ENCODE measurements around the gene PPP2R5C.
A peak's percentile ranks its signal among the peaks of the same experiment; 100 is the strongest.

Gene PPP2R5C

DNA sequence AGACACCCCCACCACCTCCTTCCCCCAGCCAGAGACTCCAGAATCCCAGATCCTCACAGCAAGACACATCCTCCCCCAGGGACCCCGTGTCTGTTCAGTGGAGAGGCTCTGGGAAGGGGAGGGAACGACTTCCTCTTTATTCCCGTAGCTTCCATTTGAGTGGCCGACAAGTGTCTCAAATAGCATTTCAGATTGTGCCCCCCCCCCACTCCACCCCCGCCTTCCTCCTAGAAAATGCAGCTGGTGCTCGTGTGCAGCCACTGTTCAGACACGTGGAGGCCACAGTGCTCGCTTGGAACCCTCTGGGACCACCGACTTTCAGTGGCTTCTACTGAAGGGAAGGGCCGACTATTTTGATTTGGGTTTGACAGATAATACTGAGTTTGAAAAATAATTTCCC is 14.3 kb downstream of the PPP2R5C start:
- Histone ChIP-seq H4K8ac (ENCODE audit: low read depth, low read length) (no peak overlapping the region), H3K23ac (ENCODE audit: low read length) (no peak overlapping the region), H3K36me3 (ENCODE audit: control insufficient read depth in 1 of 2, insufficient read depth in 2 of 2, low read length in 2 of 2) (no peaks in the 10 kb centered on the region), H4K91ac (ENCODE audit: low read depth, low read length) (no peak overlapping the region), H3K4ac (ENCODE audit: low read depth, low read length) (no peak overlapping the region), H3K79me2 (ENCODE audit: control insufficient read depth, insufficient read depth, low read length, poor library complexity) (no peaks in the 10 kb centered on the region), H2AFZ (ENCODE audit: insufficient read depth, low read length, poor library complexity) (no peak overlapping the region), H3K27ac (ENCODE audit: low read depth, low read length) (no peak overlapping the region), H2BK5ac (ENCODE audit: low read depth, low read length, poor library complexity) (no peak overlapping the region), H2BK12ac (ENCODE audit: low read length) (no peak overlapping the region), H3K79me1 (ENCODE audit: low read length) (no peaks in the 10 kb centered on the region), H3K4me3 (ENCODE audit: low read depth, low read length) (no peak overlapping the region), H3K9me3 (ENCODE audit: insufficient read depth, low read depth, low read length) (peaks cover 2% of the 10 kb centered on the region), H3K4me2 (ENCODE audit: low read length) (no peak overlapping the region), H2AK5ac (ENCODE audit: low read length) (no peak overlapping the region), H3K14ac (ENCODE audit: low read length) (no peak overlapping the region), H3K4me1 (ENCODE audit: control insufficient read depth in 1 of 2, insufficient read depth in 2 of 2, low read length in 2 of 2) (peaks cover 0 to 2% of the 10 kb centered on the region in 2 experiments), H4K12ac (ENCODE audit: low read depth, low read length) (no peak overlapping the region), H3K9ac (ENCODE audit: low read length) (no peak overlapping the region), H3K27me3 (ENCODE audit: insufficient read depth, low read length) (peaks cover 13% of the 10 kb centered on the region), H3K18ac (ENCODE audit: low read length) (no peak overlapping the region), H2BK120ac (ENCODE audit: insufficient read depth, low read length, poor library complexity) (no peak overlapping the region)
- WGBS (ENCODE audit: extremely low coverage, insufficient coverage, insufficient read length): no CpG with 5 or more reads among the region's 10 CpGs
- no peak for DNase-seq

DNA sequence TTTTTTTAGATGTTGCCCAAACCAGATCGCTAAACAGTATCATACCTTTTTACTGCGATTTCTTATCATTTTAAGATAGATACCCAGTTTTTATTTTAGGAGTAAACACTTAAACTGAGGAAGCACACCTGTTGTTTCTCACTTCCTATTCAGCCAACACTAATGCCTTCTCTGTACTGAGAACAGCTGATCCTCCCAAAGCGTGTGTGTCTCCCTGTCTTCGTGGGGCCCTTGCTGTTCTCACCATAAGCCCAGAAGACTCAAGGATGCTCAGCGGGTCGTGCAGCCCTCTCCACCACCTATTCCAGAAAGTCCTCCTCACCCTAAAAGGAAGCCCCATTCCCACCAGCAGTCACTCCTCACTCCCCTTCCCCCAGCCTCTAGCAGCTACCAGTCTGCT is 14.8 kb downstream of the PPP2R5C start:
- DNase-seq: no peak
- Histone ChIP-seq H3K79me2 (ENCODE audit: control insufficient read depth, insufficient read depth, low read length, poor library complexity) (no peaks in the 10 kb centered on the region), H3K4me1 (ENCODE audit: control insufficient read depth in 1 of 2, insufficient read depth in 2 of 2, low read length in 2 of 2) (peaks cover 4% of the 10 kb centered on the region in 2 experiments), H3K4ac (ENCODE audit: low read depth, low read length) (no peak overlapping the region), H3K27ac (ENCODE audit: low read depth, low read length) (no peak overlapping the region), H2BK12ac (ENCODE audit: low read length) (no peak overlapping the region), H2BK5ac (ENCODE audit: low read depth, low read length, poor library complexity) (no peak overlapping the region), H3K14ac (ENCODE audit: low read length) (no peak overlapping the region), H3K4me3 (ENCODE audit: low read depth, low read length) (no peak overlapping the region), H3K23ac (ENCODE audit: low read length) (no peak overlapping the region), H3K4me2 (ENCODE audit: low read length) (no peak overlapping the region), H4K8ac (ENCODE audit: low read depth, low read length) (no peak overlapping the region), H3K18ac (ENCODE audit: low read length) (no peak overlapping the region), H2BK120ac (ENCODE audit: insufficient read depth, low read length, poor library complexity) (no peak overlapping the region), H3K79me1 (ENCODE audit: low read length) (no peaks in the 10 kb centered on the region), H3K27me3 (ENCODE audit: insufficient read depth, low read length) (peaks cover 16% of the 10 kb centered on the region), H2AFZ (ENCODE audit: insufficient read depth, low read length, poor library complexity) (no peak overlapping the region), H2AK5ac (ENCODE audit: low read length) (no peak overlapping the region), H3K9me3 (ENCODE audit: insufficient read depth, low read depth, low read length) (peaks cover 2% of the 10 kb centered on the region), H3K9ac (ENCODE audit: low read length) (no peak overlapping the region), H4K12ac (ENCODE audit: low read depth, low read length) (no peak overlapping the region), H3K36me3 (ENCODE audit: control insufficient read depth in 1 of 2, insufficient read depth in 2 of 2, low read length in 2 of 2) (no peaks in the 10 kb centered on the region), H4K91ac (ENCODE audit: low read depth, low read length) (no peak overlapping the region)
- WGBS (ENCODE audit: extremely low coverage, insufficient coverage, insufficient read length): no CpG with 5 or more reads among the region's 6 CpGs

DNA sequence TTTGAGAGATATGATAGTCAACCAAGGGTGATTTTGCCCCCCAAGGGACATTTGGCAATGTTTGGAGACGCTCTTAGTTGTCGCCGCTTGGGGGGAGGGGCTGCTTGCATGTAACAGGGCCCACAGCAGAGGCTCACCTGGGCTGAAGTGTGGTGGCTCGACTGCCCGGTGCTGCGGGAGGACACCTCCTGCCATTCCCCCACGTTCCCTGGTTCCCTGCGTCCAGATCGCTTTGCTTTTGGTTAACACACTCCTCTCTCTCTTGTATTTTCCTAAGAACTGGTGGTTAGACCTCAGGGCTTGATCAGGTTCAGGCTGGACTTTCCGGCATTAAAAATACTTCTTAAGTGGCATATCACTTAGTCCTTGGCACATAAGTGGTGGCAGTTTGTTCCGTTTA is 18.9 kb downstream of the PPP2R5C start:
- H3K79me1 ChIP-seq (ENCODE audit: low read length): no peaks in the 10 kb centered on the region
- no peaks in the 10 kb centered on the region for H3K79me2 ChIP-seq (ENCODE audit: control insufficient read depth, insufficient read depth, low read length, poor library complexity)
- peaks cover 1% of the 10 kb centered on the region for H3K9me3 ChIP-seq (ENCODE audit: insufficient read depth, low read depth, low read length)
- no peak overlapping the region for H3K18ac ChIP-seq (ENCODE audit: low read length)
- H3K4me2 ChIP-seq (ENCODE audit: low read length): no peak overlapping the region
- H2BK120ac ChIP-seq (ENCODE audit: insufficient read depth, low read length, poor library complexity): no peak overlapping the region
- no peak overlapping the region for H4K91ac ChIP-seq (ENCODE audit: low read depth, low read length)
- H3K9ac ChIP-seq (ENCODE audit: low read length): no peak overlapping the region
- no peak overlapping the region for H3K14ac ChIP-seq (ENCODE audit: low read length)
- no peak overlapping the region for H4K12ac ChIP-seq (ENCODE audit: low read depth, low read length)
- no peak overlapping the region for H3K23ac ChIP-seq (ENCODE audit: low read length)
- H3K27me3 ChIP-seq (ENCODE audit: insufficient read depth, low read length): peaks cover 21% of the 10 kb centered on the region
- H3K4me1 ChIP-seq (ENCODE audit: control insufficient read depth in 1 of 2, insufficient read depth in 2 of 2, low read length in 2 of 2): peaks cover 4 to 8% of the 10 kb centered on the region in 2 experiments
- no CpG with 5 or more reads among the region's 11 CpGs for WGBS (ENCODE audit: extremely low coverage, insufficient coverage, insufficient read length)
- no peak overlapping the region for H2BK5ac ChIP-seq (ENCODE audit: low read depth, low read length, poor library complexity)
- H3K4me3 ChIP-seq (ENCODE audit: low read depth, low read length): no peak overlapping the region
- H3K4ac ChIP-seq (ENCODE audit: low read depth, low read length): no peak overlapping the region
- no peak overlapping the region for H2AFZ ChIP-seq (ENCODE audit: insufficient read depth, low read length, poor library complexity)
- H4K8ac ChIP-seq (ENCODE audit: low read depth, low read length): no peak overlapping the region
- H3K36me3 ChIP-seq (ENCODE audit: control insufficient read depth in 1 of 2, insufficient read depth in 2 of 2, low read length in 2 of 2): no peaks in the 10 kb centered on the region
- H2BK12ac ChIP-seq (ENCODE audit: low read length): no peak overlapping the region
- H2AK5ac ChIP-seq (ENCODE audit: low read length): no peak overlapping the region
- no peak overlapping the region for H3K27ac ChIP-seq (ENCODE audit: low read depth, low read length)
- no peak for DNase-seq

DNA sequence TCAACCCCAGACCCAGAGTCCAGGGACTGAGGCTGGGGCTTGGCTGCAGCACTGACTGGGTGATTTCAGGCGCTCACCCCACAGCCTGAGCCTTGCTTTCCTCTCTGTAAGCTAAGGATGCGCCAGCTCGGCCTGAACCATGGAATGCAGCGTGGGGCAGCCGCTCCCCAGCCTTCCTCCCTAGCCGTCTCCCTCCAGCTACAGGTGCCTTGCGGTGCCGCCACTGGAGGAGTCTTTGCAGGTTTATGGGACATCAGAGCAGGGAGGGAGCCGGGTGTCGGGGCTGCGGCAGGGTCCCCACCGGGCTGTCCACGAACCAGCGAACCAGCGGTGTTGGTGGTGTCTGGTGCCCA is 19.4 kb downstream of the PPP2R5C start:
- Histone ChIP-seq H3K27me3 (ENCODE audit: insufficient read depth, low read length) (peaks cover 21% of the 10 kb centered on the region), H2AK5ac (ENCODE audit: low read length) (no peak overlapping the region), H3K79me2 (ENCODE audit: control insufficient read depth, insufficient read depth, low read length, poor library complexity) (no peaks in the 10 kb centered on the region), H2AFZ (ENCODE audit: insufficient read depth, low read length, poor library complexity) (no peak overlapping the region), H3K4me2 (ENCODE audit: low read length) (peak overlapping the region; percentile 46), H3K4ac (ENCODE audit: low read depth, low read length) (no peak overlapping the region), H4K12ac (ENCODE audit: low read depth, low read length) (no peak overlapping the region), H3K4me3 (ENCODE audit: low read depth, low read length) (no peak overlapping the region), H3K36me3 (ENCODE audit: control insufficient read depth in 1 of 2, insufficient read depth in 2 of 2, low read length in 2 of 2) (no peaks in the 10 kb centered on the region), H3K79me1 (ENCODE audit: low read length) (no peaks in the 10 kb centered on the region), H2BK120ac (ENCODE audit: insufficient read depth, low read length, poor library complexity) (no peak overlapping the region), H4K91ac (ENCODE audit: low read depth, low read length) (no peak overlapping the region), H3K27ac (ENCODE audit: low read depth, low read length) (no peak overlapping the region), H3K14ac (ENCODE audit: low read length) (no peak overlapping the region), H3K9ac (ENCODE audit: low read length) (no peak overlapping the region), H3K23ac (ENCODE audit: low read length) (no peak overlapping the region), H3K9me3 (ENCODE audit: insufficient read depth, low read depth, low read length) (no peaks in the 10 kb centered on the region), H2BK12ac (ENCODE audit: low read length) (no peak overlapping the region), H4K8ac (ENCODE audit: low read depth, low read length) (no peak overlapping the region), H2BK5ac (ENCODE audit: low read depth, low read length, poor library complexity) (no peak overlapping the region), H3K4me1 (ENCODE audit: control insufficient read depth in 1 of 2, insufficient read depth in 2 of 2, low read length in 2 of 2) (peaks cover 4 to 8% of the 10 kb centered on the region in 2 experiments), H3K18ac (ENCODE audit: low read length) (no peak overlapping the region)
- no CpG with 5 or more reads among the region's 15 CpGs for WGBS (ENCODE audit: extremely low coverage, insufficient coverage, insufficient read length)
- DNase-seq: no peak
